ENCODE data around the gene RPS6KA4.

The RPS6KA4 gene

DNA sequence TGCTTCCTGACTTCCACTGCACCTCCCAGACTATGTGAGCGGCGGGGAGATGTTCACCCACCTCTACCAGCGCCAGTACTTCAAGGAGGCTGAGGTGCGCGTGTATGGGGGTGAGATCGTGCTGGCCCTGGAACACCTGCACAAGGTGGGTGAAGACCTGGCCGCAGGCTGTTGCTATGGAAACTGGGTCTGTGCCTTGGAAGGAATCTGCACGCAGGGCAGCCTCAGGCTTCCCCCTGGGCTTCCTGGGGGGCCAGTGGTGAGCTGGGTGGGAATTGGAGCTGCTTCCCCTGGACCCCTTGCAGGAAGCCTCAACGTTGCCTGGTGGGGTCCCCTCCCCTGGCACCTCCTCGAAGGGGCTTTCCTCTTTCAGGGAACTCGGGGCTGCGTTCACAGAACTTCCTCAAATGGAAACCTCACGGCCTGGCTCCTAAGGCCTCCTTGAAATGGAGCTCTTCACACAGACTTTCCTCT, 1.5 kb downstream of the RPS6KA4 start:
- TF ChIP-seq CTCF (IDR thresholded peaks at IDR 0.05): no peak

- no peak for TF ChIP-seq CTCF (IDR thresholded peaks at IDR 0.05)
Measured at GRCh38 chr11:64361659-64362058, 2.7 kb downstream of the RPS6KA4 start.

- TF ChIP-seq CTCF (IDR thresholded peaks at IDR 0.05): no peak
Measured at GRCh38 chr11:64362339-64362738, 3.4 kb downstream of the RPS6KA4 start.

GRCh38 chr11:64364435-64364834, 5.5 kb downstream of the RPS6KA4 start:
- no peak for TF ChIP-seq CTCF (IDR thresholded peaks at IDR 0.05)

GRCh38 chr11:64364911-64365310, 5.9 kb downstream of the RPS6KA4 start:
- no peak for TF ChIP-seq CTCF (IDR thresholded peaks at IDR 0.05)

- no peak for TF ChIP-seq CTCF (IDR thresholded peaks at IDR 0.05)
Measured at GRCh38 chr11:64366751-64367150, 7.8 kb downstream of the RPS6KA4 start.

DNA sequence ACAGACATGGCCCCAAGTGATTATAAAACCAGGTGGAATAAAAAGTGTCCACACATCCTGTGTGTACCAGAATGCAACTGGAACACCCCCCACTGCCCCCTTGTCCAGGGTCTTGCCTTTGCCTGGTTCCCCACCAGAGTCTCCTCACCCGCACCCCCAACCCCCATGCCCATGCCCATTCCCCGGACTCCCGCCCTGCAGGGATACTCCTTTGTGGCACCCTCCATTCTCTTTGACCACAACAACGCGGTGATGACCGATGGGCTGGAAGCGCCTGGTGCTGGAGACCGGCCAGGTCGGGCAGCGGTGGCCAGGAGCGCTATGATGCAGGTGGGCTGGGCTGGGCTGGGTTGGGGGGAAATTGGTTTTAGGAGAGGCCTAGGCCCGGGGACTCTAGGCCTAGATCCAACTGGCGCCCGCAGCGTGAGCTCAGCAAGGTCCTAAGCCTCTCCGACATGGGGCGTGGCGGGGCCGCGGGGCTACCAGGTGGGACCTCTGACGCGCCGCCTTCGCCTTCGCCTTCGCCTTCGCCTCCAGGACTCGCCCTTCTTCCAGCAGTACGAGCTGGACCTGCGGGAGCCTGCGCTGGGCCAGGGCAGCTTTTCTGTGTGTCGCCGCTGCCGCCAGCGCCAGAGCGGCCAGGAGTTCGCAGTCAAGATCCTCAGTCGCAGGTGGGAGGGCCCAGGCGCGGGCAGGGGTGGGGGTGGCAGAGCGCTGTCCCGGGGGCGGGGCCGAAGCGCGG, 9.1 kb downstream of the RPS6KA4 start:
- no peak for TF ChIP-seq CTCF (IDR thresholded peaks at IDR 0.05)

- TF ChIP-seq CTCF (IDR thresholded peaks at IDR 0.05): no peak
Measured at GRCh38 chr11:64368673-64369074, 9.7 kb downstream of the RPS6KA4 start.

Measured in LNCAP (cell line).